GM21737 (cell line): ENCODE results near the gene FXYD5.
"Not testable (repeated sequence)": the region's sequence is repeated elsewhere in the genome, so short reads cannot be mapped to it uniquely, and the experiment has no call there.

ENCODE experiments used
- ATAC-seq: cut with Tn5 transposase; IDR thresholded peaks from one replicate; pipeline ENCODE4 v1.9.1; 2021; ENCODE audit warnings: mild to moderate bottlenecking, moderate library complexity; ENCODE audit not compliant: unreplicated experiment

Gene FXYD5

DNA sequence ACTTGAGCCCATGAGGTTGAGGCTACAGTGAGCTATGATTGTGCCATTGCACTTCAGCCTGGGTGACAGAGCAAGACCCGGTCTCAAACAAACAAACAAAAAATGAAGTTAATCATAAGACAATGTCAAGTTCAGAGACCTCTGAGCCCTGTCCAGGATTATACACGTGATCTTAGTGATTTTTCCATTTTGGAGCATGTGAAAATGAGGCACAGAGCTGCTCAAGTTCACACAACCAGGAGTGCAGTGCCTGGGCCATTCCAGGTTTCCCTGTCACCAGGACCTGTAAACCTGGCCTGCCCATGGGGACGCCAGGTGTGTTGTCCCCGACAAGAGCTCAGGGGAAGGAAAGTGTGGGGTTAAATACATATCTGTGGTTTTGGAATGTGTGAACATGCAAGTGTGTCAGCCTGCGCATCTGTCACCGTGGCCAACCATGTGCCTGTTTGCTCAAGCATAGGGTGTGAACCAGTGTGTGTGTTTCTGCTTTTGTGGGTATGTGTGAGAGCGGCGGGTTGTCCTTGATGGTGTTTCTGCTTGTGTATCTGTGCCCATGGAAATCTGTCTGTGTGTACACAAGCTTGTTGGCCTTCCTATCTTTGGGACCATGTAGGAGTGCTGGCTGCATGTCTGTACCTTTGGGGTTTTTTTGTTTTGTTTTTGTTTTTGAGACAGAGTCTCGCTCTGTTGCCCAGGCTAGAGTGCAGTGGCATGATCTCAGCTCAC, 17.4 kb upstream of the FXYD5 start:
- no peak for ATAC-seq

GRCh38 chr19:35138305-35138892, 16.1 kb upstream of the FXYD5 start, which contains the start of gene FXYD1:
FXYD1 (plus strand) TSS chr19:35138824; CDS start chr19:35140080, 1,256 bp downstream.
- no peak for ATAC-seq

GRCh38 chr19:35140207-35140961, 14.2 kb upstream of the FXYD5 start:
- no peak for ATAC-seq

GRCh38 chr19:35140962-35141836, 13.3 kb upstream of the FXYD5 start:
- ATAC-seq: peak; percentile 56

- ATAC-seq: no peak
Observed at GRCh38 chr19:35141837-35142605, 12.5 kb upstream of the FXYD5 start.

- no peak for ATAC-seq
Observed at GRCh38 chr19:35142606-35143230, 11.8 kb upstream of the FXYD5 start.

DNA sequence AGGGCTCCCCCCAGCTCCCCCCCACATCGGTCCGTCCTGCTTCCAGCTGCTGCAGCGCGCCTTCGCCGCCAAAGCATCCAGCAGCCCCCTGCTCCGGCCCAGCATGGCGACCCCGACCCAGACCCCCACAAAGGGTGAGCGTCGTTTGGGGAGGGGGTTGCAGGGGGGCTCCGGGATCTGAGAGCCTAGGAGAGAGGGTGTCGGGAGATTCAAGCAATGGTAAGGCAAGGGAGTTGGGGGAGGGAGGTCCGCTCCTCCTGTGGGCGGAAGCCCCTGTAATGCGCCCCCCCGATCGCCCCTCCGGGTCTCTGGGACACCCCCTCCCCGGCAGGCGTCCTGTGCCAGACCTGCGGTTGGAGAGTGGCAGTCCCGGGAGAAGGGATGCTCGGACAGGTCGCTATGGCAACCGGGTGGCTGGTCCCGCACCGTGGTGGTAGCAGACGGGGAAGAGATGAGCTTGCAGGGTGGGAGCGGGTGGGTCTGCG, 11.3 kb upstream of the FXYD5 start, which contains the start of gene FXYD7:
FXYD7 (plus strand) TSS at position 25 of the 485 bp plus-strand sequence; CDS start at position 104, 79 bp downstream.
- no peak for ATAC-seq

DNA sequence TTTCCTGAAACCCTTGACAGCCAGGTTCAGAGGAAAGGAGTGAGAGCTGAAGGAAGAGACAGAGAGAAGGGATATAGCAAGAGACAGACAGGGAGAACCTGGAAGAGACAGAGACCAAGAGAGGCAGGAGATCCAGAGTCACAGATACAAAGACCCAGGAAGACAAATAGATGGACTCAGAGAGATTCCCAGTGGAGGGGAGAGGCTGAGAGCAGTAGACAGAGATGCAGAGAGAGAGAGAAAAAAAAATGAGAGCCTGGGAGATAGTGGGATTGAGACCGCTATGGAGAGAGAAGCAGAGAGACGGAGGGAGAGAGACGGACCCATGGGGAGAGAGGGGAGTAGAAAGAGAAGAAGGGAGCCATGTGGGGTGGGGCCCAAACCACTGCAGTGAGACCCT, 10.7 kb upstream of the FXYD5 start:
- no peak for ATAC-seq

DNA sequence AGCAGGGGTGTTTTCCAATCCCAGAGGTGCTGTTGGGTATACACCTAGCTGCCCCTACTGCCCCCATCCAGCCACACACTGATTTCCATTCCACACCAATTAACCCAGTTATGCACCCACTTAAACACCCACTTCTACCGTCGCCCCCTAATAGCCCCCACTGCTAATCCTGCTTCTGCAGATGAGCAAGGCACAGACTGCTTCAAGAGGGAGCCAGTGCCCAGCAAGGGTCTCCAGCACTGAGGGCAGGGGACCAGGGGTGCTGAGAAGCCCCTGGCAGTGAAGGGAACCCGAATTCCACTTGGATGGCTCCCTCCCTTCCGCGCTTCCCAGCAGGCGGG, 10.3 kb upstream of the FXYD5 start:
- no peak for ATAC-seq

DNA sequence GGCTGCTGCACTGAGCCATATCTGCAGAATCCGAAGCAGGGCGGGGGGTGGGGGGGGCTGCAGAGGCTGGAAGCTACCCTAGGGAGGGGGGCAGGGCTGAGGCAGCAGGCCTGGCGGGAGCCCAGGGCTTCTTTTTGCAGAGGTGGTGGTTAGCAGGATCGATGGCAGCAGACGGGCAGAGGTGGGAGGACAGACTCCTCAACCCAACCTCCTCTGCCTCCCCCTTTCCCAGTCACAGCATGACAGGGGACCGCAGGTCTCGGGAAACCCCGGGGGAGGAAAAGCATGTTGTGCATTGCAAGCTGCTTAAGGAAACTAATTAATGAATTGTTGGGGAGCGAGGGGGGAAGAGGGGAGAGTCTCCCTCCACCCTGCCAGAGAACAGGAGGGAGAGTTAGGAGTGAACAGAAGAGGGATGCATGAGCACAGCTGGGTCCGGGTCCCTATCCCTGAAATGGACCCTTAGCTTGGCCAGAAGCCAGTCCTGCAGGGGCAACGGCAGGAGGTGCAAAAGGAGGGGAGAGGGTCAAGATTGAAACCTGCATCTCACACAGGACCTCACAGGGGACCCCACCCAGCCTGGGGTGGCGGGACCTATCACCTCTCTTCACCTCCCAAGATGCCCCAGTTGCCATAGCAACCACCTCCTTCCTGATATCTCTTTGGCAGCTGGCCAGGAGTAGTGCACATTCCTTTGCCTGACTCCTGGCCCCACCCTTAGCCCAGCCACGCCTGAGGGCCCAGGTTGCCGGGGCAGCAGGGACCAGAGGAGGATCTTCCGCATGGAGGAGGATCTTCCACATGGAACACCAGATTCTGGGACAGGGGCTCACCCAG, 9.7 kb upstream of the FXYD5 start:
- no peak for ATAC-seq

DNA sequence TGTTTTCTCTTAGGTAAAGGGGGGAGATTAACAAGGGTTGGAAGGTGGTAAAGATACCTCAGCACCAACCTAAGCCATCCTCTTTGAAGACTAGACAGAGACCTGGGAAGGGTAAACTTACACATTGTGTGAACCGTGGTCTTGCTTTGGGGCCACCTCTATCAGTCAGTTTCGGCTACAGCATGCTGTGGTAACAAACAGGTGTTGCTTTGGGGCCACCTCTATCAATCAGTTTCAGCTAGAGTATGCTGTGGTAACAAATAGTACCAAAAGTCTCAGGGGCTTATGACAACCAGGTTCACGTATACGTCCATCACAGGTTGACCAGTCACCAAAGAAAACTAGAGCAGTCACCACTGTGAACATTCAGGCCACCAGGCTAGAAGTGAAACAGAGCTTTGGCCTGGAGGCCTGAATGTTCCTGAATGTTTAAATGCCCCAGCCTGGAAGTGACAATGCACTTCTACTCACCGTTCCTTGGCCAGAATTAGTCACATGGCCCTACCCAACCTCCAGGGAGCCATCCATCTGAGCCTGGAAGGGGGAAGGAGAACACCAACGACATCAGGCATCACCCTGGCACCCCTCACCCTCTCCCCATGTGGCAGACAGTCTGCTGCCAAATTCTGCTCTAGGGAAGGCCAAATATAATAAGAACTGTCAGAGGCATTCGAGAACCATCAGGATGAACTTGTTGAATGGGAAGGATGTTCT, 7.6 kb upstream of the FXYD5 start:
- no peak for ATAC-seq

DNA sequence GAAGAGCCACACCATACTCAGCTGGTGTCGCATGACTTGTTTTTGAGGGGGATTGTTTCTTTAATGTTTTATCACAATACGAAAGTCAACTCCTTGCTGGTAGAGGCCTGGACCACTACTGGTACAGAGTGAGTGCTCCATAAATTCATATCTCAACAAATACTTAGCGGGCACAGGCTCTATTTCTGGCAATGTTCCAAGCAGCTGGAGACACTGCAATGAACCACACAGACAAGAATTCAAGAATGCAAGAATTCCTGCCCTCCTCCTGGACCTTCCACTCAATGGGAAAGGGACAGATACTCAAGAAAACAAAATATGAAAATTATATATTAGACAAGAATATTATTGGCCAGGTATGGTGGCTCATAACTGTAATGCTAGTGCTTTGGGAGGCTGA, 5.1 kb upstream of the FXYD5 start:
- ATAC-seq: no peak

- no peak for ATAC-seq
Observed at GRCh38 chr19:35150445-35150844, 4.1 kb upstream of the FXYD5 start.

- no peak for ATAC-seq
Observed at GRCh38 chr19:35151273-35152065, 3.1 kb upstream of the FXYD5 start.

GRCh38 chr19:35153129-35153522, 1.4 kb upstream of the FXYD5 start:
- ATAC-seq: not testable (repeated sequence)

- ATAC-seq: no peak
Observed at GRCh38 chr19:35153701-35154524, 622 bp upstream of the FXYD5 start.
